B cell (primary cell): ENCODE data around the gene B3GNT7. TPM values are rescaled to one million over a fixed set of nuclear protein-coding genes. Genes with fewer than 3 reads are reported as not detected.

Source experiments
- ATAC-seq: fragments of 200-7000 bp; cut with Tn5 transposase; one replicate; pipeline ENCODE4 v1.10.0; 2021; ENCODE audit warnings: low read depth, mild to moderate bottlenecking, moderate number of reproducible peaks, moderate library complexity
- CTCF ChIA-PET: fragments of 350-600 bp; sonication (Branson Sonifier 250); formaldehyde crosslinking; loops from one replicate; lab custom pipeline; 2021; ENCODE audit warnings: antibody characterized with exemption, inconsistent platforms; lab: Charles Lee
- POLR2A ChIA-PET: fragments of 350-600 bp; sonication (Branson Sonifier 250); formaldehyde crosslinking; loops from one replicate; lab custom pipeline; 2021; ENCODE audit warnings: antibody characterized with exemption; lab: Charles Lee
- DNase-seq: peaks from one replicate; pipeline ENCODE4 v3.0.0; 2013
- H2AFZ ChIP-seq: 2 replicates; pipeline ENCODE4 v1.6.1; 2012; ENCODE audit warnings: mild to moderate bottlenecking, low read depth, low read length; ENCODE audit not compliant: insufficient read depth, poor library complexity, severe bottlenecking
- H3K27ac ChIP-seq, 2 donors: 1 replicate in 1 of 2; 2 replicates in 1 of 2; pipeline ENCODE4 v1.5.1; 2012 to 2013; ENCODE audit warnings: low read length in 2 of 2, mild to moderate bottlenecking in 2 of 2, moderate library complexity in 1 of 2
- H3K27me3 ChIP-seq, 4 experiments: fragments of 200-600 bp in 1 of 4; sonication (generic) in 1 of 4; replicated peaks in 1 of 4; 1 replicate in 2 of 4; 2 replicates in 2 of 4; pipeline versions ENCODE4 v1.6.1 to v1.7.0; 2013 to 2016; ENCODE audit warnings: low read length in 3 of 4, mild to moderate bottlenecking in 2 of 4, mixed read lengths in 1 of 4, moderate library complexity in 1 of 4; ENCODE audit not compliant: insufficient read depth in 4 of 4, control insufficient read depth in 3 of 4; ENCODE audit errors: control extremely low read depth in 1 of 4
- H3K36me3 ChIP-seq, 2 experiments: replicated peaks in 1 of 2; 1 replicate in 1 of 2; 2 replicates in 1 of 2; pipeline versions ENCODE4 v1.6.1 to v1.7.1; 2013; ENCODE audit warnings: low read length in 1 of 2; ENCODE audit not compliant: insufficient read depth in 2 of 2, control insufficient read depth in 1 of 2; ENCODE audit errors: control extremely low read depth in 1 of 2, extremely low read depth in 1 of 2
- H3K4me1 ChIP-seq, 2 donors: fragments of 200-600 bp in 1 of 2; sonication (generic) in 1 of 2; 1 replicate in 1 of 2; 2 replicates in 1 of 2; pipeline versions ENCODE4 v1.5.1 to v1.6.1; 2013 to 2017; ENCODE audit warnings: low read length in 2 of 2; ENCODE audit not compliant: control insufficient read depth in 2 of 2, insufficient read depth in 2 of 2
- H3K4me2 ChIP-seq: replicated peaks from 2 replicates; pipeline ENCODE3; 2012; ENCODE audit warnings: mild to moderate bottlenecking, low read depth, low read length; ENCODE audit not compliant: poor library complexity, severe bottlenecking
- H3K4me3 ChIP-seq, 5 experiments: fragments of 200-600 bp in 1 of 5; sonication (generic) in 1 of 5; 1 replicate in 3 of 5; 2 replicates in 2 of 5; pipeline versions ENCODE4 v1.5.1 to v1.7.0; 2011 to 2016; ENCODE audit warnings: low read length in 4 of 5, mild to moderate bottlenecking in 4 of 5, low read depth in 2 of 5, control low read depth in 1 of 5, moderate library complexity in 1 of 5; ENCODE audit not compliant: insufficient read depth in 1 of 5; ENCODE audit errors: control extremely low read depth in 1 of 5, extremely low read depth in 1 of 5
- H3K79me2 ChIP-seq: fragments of 200-600 bp; sonication (generic); one replicate; pipeline ENCODE4 v1.6.0; 2016; ENCODE audit warnings: low read length; ENCODE audit not compliant: control insufficient read depth, insufficient read depth
- H3K9ac ChIP-seq: fragments of 200-600 bp; sonication (generic); 2 replicates; pipeline ENCODE4 v1.6.1; 2017; ENCODE audit warnings: mild to moderate bottlenecking, low read length, moderate library complexity
- H3K9me3 ChIP-seq, 3 donors: one replicate each; pipeline versions ENCODE4 v1.6.1 to v1.7.1; 2013; ENCODE audit warnings: low read length in 2 of 3; ENCODE audit not compliant: control insufficient read depth in 2 of 3, insufficient read depth in 1 of 3; ENCODE audit errors: control extremely low read depth in 1 of 3
- H4K20me1 ChIP-seq: 2 replicates; pipeline ENCODE4 v1.6.0; 2012; ENCODE audit warnings: mild to moderate bottlenecking, low read length; ENCODE audit not compliant: insufficient read depth, control insufficient read depth, poor library complexity, severe bottlenecking
- H3K27ac Mint-ChIP-seq: one replicate; pipeline ENCODE4 v1.8.0; 2021; ENCODE audit warnings: mixed read lengths
- H3K27me3 Mint-ChIP-seq: one replicate; pipeline ENCODE4 v1.8.0; 2021; ENCODE audit warnings: mixed read lengths
- H3K4me1 Mint-ChIP-seq: one replicate; pipeline ENCODE4 v1.8.0; 2021; ENCODE audit warnings: mixed read lengths
- H3K4me3 Mint-ChIP-seq: one replicate; pipeline ENCODE4 v1.8.0; 2021; ENCODE audit warnings: mixed read lengths
- H3K9me3 Mint-ChIP-seq: one replicate; pipeline ENCODE4 v1.8.0; 2022; ENCODE audit warnings: mixed read lengths; ENCODE audit not compliant: insufficient read depth
- EZH2 ChIP-seq: IDR thresholded peaks from 2 replicates; pipeline ENCODE4 v1.6.1; 2012; ENCODE audit warnings: borderline replicate concordance, low read depth, mild to moderate bottlenecking, moderate library complexity, low read length; ENCODE audit not compliant: insufficient read depth, poor library complexity, severe bottlenecking
- WGBS: methylation state at CpG from one replicate; pipeline ENCODE4 v1.1.5; 2013; ENCODE audit warnings: missing lambda C conversion rate; ENCODE audit not compliant: insufficient coverage; 5-methylcytosine and 5-hydroxymethylcytosine counted together
- intact Hi-C: fragments of 100-400 bp; cut with micrococcal nuclease; formaldehyde crosslinking; loops from one replicate; pipeline ENCODE4 v1.10.0; 2022
- polyA plus RNA-seq: library from polyadenylated mRNA; depleted of rRNA; stranded (reverse); fragments of >200 nt; gene quantifications from 2 replicates; pipeline ENCODE4 v1.2.3, GENCODE V29; 2012
- total RNA-seq, 2 donors: library from RNA; stranded (reverse); fragments of 120-200 nt in 1 of 2; gene quantifications; 1 replicate in 1 of 2; 2 replicates in 1 of 2; pipeline versions ENCODE4 v1.2.3 to v1.2.4, GENCODE V29; 2013 to 2022
- TF ChIP-seq, protein P1 (sequence below): fragments of 200-600 bp; IDR thresholded peaks from one replicate; pipeline ENCODE4 v1.8.0; 2022; ENCODE audit warnings: antibody characterized with exemption, mild to moderate bottlenecking

Gene B3GNT7
- total and polyA plus RNA-seq, 2 donors (not counting 1 experiment from before 2014, with no cell fraction given) = 5.7 to 14.3 TPM

DNA sequence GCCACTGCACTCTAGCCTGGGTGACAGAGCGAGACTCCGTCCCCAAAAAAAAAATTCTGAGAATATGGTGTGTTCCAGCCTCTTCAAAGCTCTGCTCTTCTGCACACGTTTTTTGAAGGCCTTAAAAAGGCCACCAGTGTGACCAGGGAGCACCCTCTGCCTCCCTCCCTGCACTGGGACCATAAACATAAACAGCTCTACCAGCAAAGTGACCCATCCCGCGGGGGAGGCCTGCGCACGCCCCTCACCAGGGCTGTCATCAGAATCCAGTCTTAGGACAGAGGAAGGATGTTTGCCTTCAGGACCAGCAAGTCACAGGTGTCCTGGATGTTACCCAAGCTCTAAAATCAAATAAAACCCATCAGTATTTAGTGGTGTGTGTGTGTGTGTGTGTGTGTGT, 23.2 kb upstream of the B3GNT7 start:
- Histone ChIP-seq H3K9me3 (no peaks in the 10 kb centered on the region), H3K36me3 (no peaks in the 10 kb centered on the region), H2AFZ (no peak overlapping the region), H3K4me2 (no peak overlapping the region), H4K20me1 (no peaks in the 10 kb centered on the region), H3K79me2 (no peaks in the 10 kb centered on the region), H3K4me1 (no peaks in the 10 kb centered on the region), H3K27me3 (no peaks in the 10 kb centered on the region), H3K4me3 (no peak overlapping the region), H3K9ac (no peak overlapping the region), H3K27ac (no peak overlapping the region)
- ChIA-PET POLR2A (no interaction called here), CTCF (interaction anchor here (1.6 kb wide), 1 partner anchor 10 kb away, joined by 5 read pairs; no protein-coding TSS in a partner anchor)
- 93% methylated on average over 3 of the region's 7 CpGs for WGBS
- Mint-ChIP-seq H3K27ac (no peak overlapping the region), H3K4me3 (no peak overlapping the region), H3K9me3 (no peaks in the 10 kb centered on the region), H3K4me1 (no peaks in the 10 kb centered on the region), H3K27me3 (no peaks in the 10 kb centered on the region)
- no peak for ATAC-seq
- DNase-seq = no peak
- intact Hi-C loops = no loop called here
- TF ChIP-seq, protein P1, sequence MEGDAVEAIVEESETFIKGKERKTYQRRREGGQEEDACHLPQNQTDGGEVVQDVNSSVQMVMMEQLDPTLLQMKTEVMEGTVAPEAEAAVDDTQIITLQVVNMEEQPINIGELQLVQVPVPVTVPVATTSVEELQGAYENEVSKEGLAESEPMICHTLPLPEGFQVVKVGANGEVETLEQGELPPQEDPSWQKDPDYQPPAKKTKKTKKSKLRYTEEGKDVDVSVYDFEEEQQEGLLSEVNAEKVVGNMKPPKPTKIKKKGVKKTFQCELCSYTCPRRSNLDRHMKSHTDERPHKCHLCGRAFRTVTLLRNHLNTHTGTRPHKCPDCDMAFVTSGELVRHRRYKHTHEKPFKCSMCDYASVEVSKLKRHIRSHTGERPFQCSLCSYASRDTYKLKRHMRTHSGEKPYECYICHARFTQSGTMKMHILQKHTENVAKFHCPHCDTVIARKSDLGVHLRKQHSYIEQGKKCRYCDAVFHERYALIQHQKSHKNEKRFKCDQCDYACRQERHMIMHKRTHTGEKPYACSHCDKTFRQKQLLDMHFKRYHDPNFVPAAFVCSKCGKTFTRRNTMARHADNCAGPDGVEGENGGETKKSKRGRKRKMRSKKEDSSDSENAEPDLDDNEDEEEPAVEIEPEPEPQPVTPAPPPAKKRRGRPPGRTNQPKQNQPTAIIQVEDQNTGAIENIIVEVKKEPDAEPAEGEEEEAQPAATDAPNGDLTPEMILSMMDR = no peak
- no peak for TF ChIP-seq EZH2

DNA sequence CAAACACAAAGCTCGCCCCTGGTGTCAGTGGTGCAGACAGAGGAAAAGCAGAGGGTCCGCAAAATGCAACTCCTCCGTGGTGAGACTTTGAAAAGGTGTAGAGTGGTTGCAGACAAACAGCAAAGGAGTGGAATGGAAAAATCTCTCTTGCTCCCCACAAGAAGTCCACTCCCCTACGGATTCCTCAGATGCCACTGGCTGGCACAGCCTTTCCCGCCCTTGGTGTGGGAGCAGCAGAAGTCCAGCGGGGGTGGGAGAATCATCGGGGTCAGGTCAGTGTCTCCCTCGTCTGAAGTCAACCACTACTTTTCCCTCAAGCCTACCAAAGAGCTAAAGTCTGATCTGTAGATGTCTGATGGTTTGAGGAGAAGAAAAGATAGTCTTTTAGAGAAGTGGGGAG, 22.3 kb upstream of the B3GNT7 start:
- POLR2A ChIA-PET = no interaction called here
- no peaks in the 10 kb centered on the region for H3K27me3 Mint-ChIP-seq
- ATAC-seq (no peak), DNase-seq (no peak)
- Histone ChIP-seq H3K4me2 (no peak overlapping the region), H3K4me3 (no peak overlapping the region), H3K9ac (no peak overlapping the region), H3K79me2 (no peaks in the 10 kb centered on the region), H2AFZ (no peak overlapping the region), H3K27me3 (no peaks in the 10 kb centered on the region), H3K4me1 (no peaks in the 10 kb centered on the region), H3K36me3 (no peaks in the 10 kb centered on the region), H3K27ac (no peak overlapping the region), H3K9me3 (no peaks in the 10 kb centered on the region), H4K20me1 (no peaks in the 10 kb centered on the region)
- CTCF ChIA-PET = interaction anchor here (0.7 kb wide), 1 partner anchor 919 kb away, joined by 3 read pairs; no protein-coding TSS in a partner anchor
- intact Hi-C loops = no loop called here
- H3K27ac Mint-ChIP-seq = no peak overlapping the region
- H3K4me1 Mint-ChIP-seq = no peaks in the 10 kb centered on the region
- 100% methylated on average over 1 of the region's 8 CpGs for WGBS
- H3K9me3 Mint-ChIP-seq = no peaks in the 10 kb centered on the region
- no peak overlapping the region for H3K4me3 Mint-ChIP-seq
- TF ChIP-seq, protein P1 = no peak
